ENCODE measurements around the gene OR52I2.

The OR52I2 gene

DNA sequence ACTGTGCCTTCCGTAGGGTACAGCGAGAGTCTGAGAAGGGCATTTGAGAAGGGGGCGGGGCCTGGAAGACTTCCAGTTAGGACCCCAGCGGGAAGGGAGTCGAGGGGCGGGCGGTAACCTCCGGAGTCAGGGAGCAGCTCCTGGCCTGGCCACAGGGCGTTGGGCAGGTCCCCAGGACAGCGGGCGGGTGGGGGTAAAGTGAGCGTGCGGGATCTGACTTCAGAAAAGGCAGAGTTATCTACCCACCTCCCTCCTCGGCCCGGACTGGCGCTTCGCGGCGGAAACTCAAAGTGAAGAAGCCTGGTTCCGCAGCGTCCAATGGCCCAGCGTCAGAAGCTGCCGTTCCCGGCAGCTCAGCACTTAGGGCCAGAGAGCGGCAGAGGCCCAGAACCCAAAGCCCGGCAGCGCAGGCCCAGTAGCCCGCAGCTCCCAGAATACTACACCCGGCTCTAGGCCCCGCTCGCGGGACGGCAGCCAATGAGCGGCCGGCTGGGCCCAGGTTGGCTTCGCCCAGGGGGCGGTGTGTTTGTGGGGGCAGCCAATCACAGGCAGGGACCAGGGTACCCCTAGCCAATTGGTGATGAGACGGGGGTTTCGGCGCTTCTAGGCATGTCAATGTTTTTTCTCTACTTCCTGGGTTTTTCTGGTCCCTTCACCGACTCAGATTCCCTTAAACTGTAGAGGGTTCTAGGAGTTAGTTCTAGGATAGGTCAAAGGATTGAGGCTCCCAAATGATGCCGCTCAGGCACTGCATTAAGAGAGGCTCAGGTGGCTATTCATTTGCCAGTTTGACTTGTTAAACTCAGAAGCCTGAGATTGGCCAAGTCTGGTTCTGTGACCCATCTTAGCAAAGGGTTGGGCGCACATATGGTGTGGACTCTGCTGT lies 26.5 kb downstream of the OR52I2 start, which contains the start of gene TRIM68:
TSS of gene TRIM68 (minus strand) at position 451 of the 886 bp plus-strand sequence. CDS start 2,727 bp downstream, outside the sequence.
- H3K4me1 ChIP-seq (ENCODE audit: control extremely low read depth in 1 of 4, control insufficient read depth in 4 of 4, insufficient read depth in 4 of 4, low read length in 3 of 4): peaks cover 15 to 31% (median 22%) of the 10 kb centered on the region in 4 experiments
- peak within 1 kb of the TSS; percentile 86 to 93 for H3K27ac ChIP-seq (ENCODE audit: insufficient read depth in 1 of 2, low read depth in 1 of 2, low read length in 2 of 2, poor library complexity in 1 of 2, severe bottlenecking in 2 of 2)
- no peaks in the 10 kb centered on the region for H3K27me3 ChIP-seq (replicated peaks in 2 of 5; ENCODE audit: control insufficient read depth in 4 of 5, insufficient read depth in 5 of 5, low read length in 4 of 5)
- H3K4me3 ChIP-seq (ENCODE audit: control insufficient read depth in 1 of 7, extremely low read depth in 1 of 7, insufficient read depth in 4 of 7, low read depth in 2 of 7, low read length in 6 of 7): peak within 1 kb of the TSS; percentile 81 to 92 (median 86)
- no peaks in the 10 kb centered on the region for H3K9me3 ChIP-seq (ENCODE audit: control extremely low read depth in 1 of 5, control insufficient read depth in 4 of 5, insufficient read depth in 2 of 5, low read depth in 1 of 5, low read length in 4 of 5)
- 4% methylated on average over 30 of the region's 43 CpGs for WGBS (ENCODE audit: insufficient coverage)
- ChIA-PET CTCF (interaction anchor here (1.8 kb wide), 1 partner anchor 28 kb away, joined by 4 read pairs; no protein-coding TSS in a partner anchor), POLR2A (no interaction called here)
- peaks cover 2 to 22% (median 16%) of the 10 kb centered on the region in 4 experiments for H3K36me3 ChIP-seq (ENCODE audit: control insufficient read depth in 4 of 4, insufficient read depth in 4 of 4, low read length in 3 of 4)
- peak; percentile 95 to 96 (median 96) for DNase-seq

DNA sequence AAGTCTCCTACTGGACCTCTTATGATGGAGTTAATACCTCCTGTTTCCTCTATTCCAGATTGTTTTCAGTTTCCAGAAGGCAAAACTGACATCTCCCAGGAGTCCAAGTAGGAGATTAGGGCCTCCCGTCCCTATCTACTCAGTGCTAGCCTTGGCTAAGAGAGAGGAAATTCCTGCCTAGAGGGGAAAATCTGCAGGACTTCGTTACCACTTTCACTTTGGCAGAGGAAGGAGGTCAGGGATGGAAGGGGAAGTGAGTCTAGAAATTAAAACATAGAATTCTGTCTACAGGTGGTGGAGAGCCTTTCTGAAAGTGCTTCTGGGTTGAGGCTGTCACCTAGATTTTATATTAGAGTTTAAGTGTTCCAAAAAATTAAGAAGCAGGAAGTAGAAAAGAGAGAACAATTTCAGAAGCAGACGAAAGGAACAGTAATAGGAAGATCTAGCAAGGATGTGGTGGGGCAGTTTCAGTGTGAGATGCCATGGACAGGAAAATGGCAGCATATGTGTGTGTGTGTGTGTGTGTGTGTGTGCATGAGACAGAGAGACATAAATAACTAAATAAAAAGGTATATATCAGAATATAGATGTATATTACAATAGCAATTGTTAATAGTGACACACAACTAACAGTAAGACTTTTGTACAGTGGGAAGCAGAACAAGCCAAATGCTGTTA lies 28.9 kb downstream of the OR52I2 start:
- ChIA-PET POLR2A (no interaction called here), CTCF (no interaction called here)
- DNase-seq: peak; percentile 10 to 55 (median 37)
- peak overlapping the region in 5 of 7 experiments; percentile 29 to 61 (median 48) for H3K4me3 ChIP-seq (ENCODE audit: control insufficient read depth in 1 of 7, extremely low read depth in 1 of 7, insufficient read depth in 4 of 7, low read depth in 2 of 7, low read length in 6 of 7)
- no peaks in the 10 kb centered on the region for H3K36me3 ChIP-seq (ENCODE audit: control insufficient read depth in 4 of 4, insufficient read depth in 4 of 4, low read length in 3 of 4)
- no peaks in the 10 kb centered on the region for H3K27me3 ChIP-seq (replicated peaks in 2 of 5; ENCODE audit: control insufficient read depth in 4 of 5, insufficient read depth in 5 of 5, low read length in 4 of 5)
- no peak overlapping the region for H3K27ac ChIP-seq (ENCODE audit: insufficient read depth in 1 of 2, low read depth in 1 of 2, low read length in 2 of 2, poor library complexity in 1 of 2, severe bottlenecking in 2 of 2)
- H3K9me3 ChIP-seq (ENCODE audit: control extremely low read depth in 1 of 5, control insufficient read depth in 4 of 5, insufficient read depth in 2 of 5, low read depth in 1 of 5, low read length in 4 of 5): no peaks in the 10 kb centered on the region
- peaks cover 15 to 31% (median 22%) of the 10 kb centered on the region in 4 experiments for H3K4me1 ChIP-seq (ENCODE audit: control extremely low read depth in 1 of 4, control insufficient read depth in 4 of 4, insufficient read depth in 4 of 4, low read length in 3 of 4)
- 0% methylated on average over 2 of the region's 3 CpGs for WGBS (ENCODE audit: insufficient coverage)

DNA sequence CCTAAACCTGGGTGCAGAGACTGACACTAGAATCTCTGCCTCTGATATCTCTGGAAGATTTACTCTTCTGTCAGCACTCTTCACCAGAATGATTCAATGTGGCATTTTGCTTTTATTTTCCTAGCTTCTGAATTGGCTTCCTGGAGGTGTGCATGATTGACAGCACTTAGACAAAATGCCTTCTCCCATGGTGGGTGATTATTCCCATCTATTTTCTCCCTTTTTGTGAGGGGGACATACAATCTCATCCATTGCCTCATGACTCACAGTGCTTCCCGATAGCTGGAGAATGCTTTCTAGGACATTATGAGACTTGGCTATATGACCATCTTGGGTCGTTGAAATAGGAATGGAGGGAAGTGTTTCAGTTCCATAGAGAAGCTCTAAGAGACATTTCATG lies 30.4 kb downstream of the OR52I2 start:
- POLR2A ChIA-PET: no interaction called here
- no CpG with 5 or more reads among the region's 2 CpGs for WGBS (ENCODE audit: insufficient coverage)
- CTCF ChIA-PET: interaction anchor here (1.4 kb wide), 1 partner anchor 15 kb away, joined by 4 read pairs; no protein-coding TSS in a partner anchor

DNA sequence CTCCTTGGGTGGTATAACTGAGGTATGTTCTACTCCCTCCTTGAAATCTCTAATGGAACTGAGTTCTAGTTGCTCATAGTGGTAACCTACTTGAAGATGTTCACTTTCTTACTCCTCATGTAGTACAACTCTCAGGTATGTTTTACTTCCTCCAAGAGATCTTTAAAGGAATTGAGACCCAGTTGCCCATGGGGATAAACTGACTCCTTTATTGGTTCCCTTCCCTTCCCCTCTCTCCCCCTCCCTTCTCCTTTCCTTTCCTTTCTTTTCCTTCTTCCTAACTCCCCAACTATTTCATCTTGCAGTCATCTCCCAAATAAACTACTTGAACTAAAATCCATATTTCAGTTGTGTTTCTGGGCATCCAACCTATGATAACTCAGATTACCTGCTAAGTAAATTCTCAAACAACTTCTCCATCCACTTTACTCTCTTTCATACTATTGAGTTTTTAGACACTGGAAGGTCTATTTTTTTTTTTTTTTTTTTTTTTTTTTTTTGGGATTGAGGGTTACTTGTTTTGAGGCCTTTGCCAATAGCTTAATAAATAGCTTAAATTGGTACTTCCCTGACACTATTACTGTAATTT lies 34.4 kb downstream of the OR52I2 start:
- no peak for DNase-seq
- H3K27me3 ChIP-seq (replicated peaks in 2 of 5; ENCODE audit: control insufficient read depth in 4 of 5, insufficient read depth in 5 of 5, low read length in 4 of 5): no peaks in the 10 kb centered on the region
- H3K9me3 ChIP-seq (ENCODE audit: control extremely low read depth in 1 of 5, control insufficient read depth in 4 of 5, insufficient read depth in 2 of 5, low read depth in 1 of 5, low read length in 4 of 5): no peaks in the 10 kb centered on the region
- no peak overlapping the region for H3K4me3 ChIP-seq (ENCODE audit: control insufficient read depth in 1 of 7, extremely low read depth in 1 of 7, insufficient read depth in 4 of 7, low read depth in 2 of 7, low read length in 6 of 7)
- no peak overlapping the region for H3K27ac ChIP-seq (ENCODE audit: insufficient read depth in 1 of 2, low read depth in 1 of 2, low read length in 2 of 2, poor library complexity in 1 of 2, severe bottlenecking in 2 of 2)
- CTCF ChIA-PET: interaction anchor here (2.6 kb wide), 1 partner anchor 21 kb away, joined by 8 read pairs; the partner anchor contains the start of gene OR51D1
- no peaks in the 10 kb centered on the region for H3K36me3 ChIP-seq (ENCODE audit: control insufficient read depth in 4 of 4, insufficient read depth in 4 of 4, low read length in 3 of 4)
- no peaks in the 10 kb centered on the region for H3K4me1 ChIP-seq (ENCODE audit: control extremely low read depth in 1 of 4, control insufficient read depth in 4 of 4, insufficient read depth in 4 of 4, low read length in 3 of 4)
- POLR2A ChIA-PET: no interaction called here

More for the DNA sequence above, 30.4 kb downstream of the OR52I2 start:
- no peaks in the 10 kb centered on the region for H3K9me3 ChIP-seq (ENCODE audit: control extremely low read depth in 1 of 5, control insufficient read depth in 4 of 5, insufficient read depth in 2 of 5, low read depth in 1 of 5, low read length in 4 of 5)
- H3K4me1 ChIP-seq (ENCODE audit: control extremely low read depth in 1 of 4, control insufficient read depth in 4 of 4, insufficient read depth in 4 of 4, low read length in 3 of 4): peaks cover 11 to 15% (median 13%) of the 10 kb centered on the region in 4 experiments
- H3K36me3 ChIP-seq (ENCODE audit: control insufficient read depth in 4 of 4, insufficient read depth in 4 of 4, low read length in 3 of 4): no peaks in the 10 kb centered on the region
- H3K4me3 ChIP-seq (ENCODE audit: control insufficient read depth in 1 of 7, extremely low read depth in 1 of 7, insufficient read depth in 4 of 7, low read depth in 2 of 7, low read length in 6 of 7): no peak overlapping the region
- no peak overlapping the region for H3K27ac ChIP-seq (ENCODE audit: insufficient read depth in 1 of 2, low read depth in 1 of 2, low read length in 2 of 2, poor library complexity in 1 of 2, severe bottlenecking in 2 of 2)
- H3K27me3 ChIP-seq (replicated peaks in 2 of 5; ENCODE audit: control insufficient read depth in 4 of 5, insufficient read depth in 5 of 5, low read length in 4 of 5): no peaks in the 10 kb centered on the region
- no peak for DNase-seq

DNA sequence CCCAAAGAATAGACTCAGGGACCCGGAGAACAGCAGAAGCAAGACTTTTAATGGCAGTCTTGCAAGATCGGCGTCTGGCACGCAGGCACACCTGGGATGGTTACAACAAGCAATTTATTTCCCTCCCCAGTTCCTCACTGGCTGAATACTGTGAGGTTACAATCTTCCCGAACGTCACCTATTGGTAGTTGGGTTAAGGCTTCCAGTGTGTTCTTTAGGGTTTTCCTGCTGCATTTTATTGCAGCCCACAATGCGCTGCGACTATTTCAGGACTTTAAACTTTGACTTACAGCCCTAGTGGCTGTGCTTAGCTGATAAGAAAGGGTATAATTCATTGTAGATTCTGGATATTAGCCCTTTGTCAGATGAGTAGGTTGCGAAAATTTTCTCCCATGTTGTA lies 38.0 kb downstream of the OR52I2 start:
- Histone ChIP-seq H3K9me3 (ENCODE audit: control extremely low read depth in 1 of 5, control insufficient read depth in 4 of 5, insufficient read depth in 2 of 5, low read depth in 1 of 5, low read length in 4 of 5) (peaks cover 0 to 3% (median 0%) of the 10 kb centered on the region in 5 experiments), H3K27me3 (replicated peaks in 2 of 5; ENCODE audit: control insufficient read depth in 4 of 5, insufficient read depth in 5 of 5, low read length in 4 of 5) (no peaks in the 10 kb centered on the region), H3K36me3 (ENCODE audit: control insufficient read depth in 4 of 4, insufficient read depth in 4 of 4, low read length in 3 of 4) (no peaks in the 10 kb centered on the region), H3K4me3 (ENCODE audit: control insufficient read depth in 1 of 7, extremely low read depth in 1 of 7, insufficient read depth in 4 of 7, low read depth in 2 of 7, low read length in 6 of 7) (no peak overlapping the region), H3K27ac (ENCODE audit: insufficient read depth in 1 of 2, low read depth in 1 of 2, low read length in 2 of 2, poor library complexity in 1 of 2, severe bottlenecking in 2 of 2) (no peak overlapping the region), H3K4me1 (ENCODE audit: control extremely low read depth in 1 of 4, control insufficient read depth in 4 of 4, insufficient read depth in 4 of 4, low read length in 3 of 4) (no peaks in the 10 kb centered on the region)
- 100% methylated on average over 4 of the region's 9 CpGs for WGBS (ENCODE audit: insufficient coverage)
- ChIA-PET CTCF (no interaction called here), POLR2A (no interaction called here)
- DNase-seq: peak in 1 of 3 donors; percentile 5

DNA sequence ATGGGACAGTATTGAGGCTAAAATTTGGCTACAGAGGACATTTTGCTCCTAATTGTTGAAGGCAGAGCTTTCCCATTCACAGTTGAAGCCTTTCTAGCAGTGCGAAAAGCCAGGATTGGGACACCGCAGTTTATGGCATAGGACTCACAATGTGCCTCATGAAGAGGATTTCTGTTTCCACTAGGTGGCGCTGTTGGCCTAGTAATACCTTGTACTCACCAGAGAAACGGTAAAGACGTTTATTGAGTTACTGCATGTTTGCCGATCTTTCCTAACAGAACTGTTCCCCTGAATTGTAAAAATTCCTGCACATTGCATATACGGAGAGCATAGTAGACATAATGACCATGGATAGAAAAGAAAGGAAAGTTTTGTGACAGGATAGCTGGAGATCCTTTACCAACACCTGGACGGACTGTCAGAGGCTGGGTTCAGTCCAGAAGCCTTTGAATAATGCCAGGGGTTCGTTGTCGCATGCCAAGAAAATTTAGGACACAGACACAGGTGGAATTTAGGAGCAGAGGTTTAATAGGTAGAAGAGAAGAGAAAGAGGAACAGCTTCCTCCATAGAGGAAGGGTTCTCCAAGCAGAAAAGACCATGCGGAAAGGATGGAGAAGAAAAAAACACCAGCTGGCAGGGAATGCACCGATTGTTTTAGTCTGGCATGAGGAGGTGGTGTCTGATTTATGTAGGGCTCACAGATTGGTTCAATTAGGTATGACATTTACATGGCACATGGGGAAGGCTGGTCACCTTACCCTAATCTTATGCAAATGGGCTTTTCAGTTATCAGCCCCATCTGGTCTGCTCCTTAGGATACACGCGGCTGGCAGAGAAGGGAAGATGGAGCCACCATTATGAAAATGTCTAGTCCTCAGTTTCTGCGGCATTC lies 44.9 kb downstream of the OR52I2 start:
- no peak overlapping the region for H3K4me3 ChIP-seq (ENCODE audit: control insufficient read depth in 1 of 7, extremely low read depth in 1 of 7, insufficient read depth in 4 of 7, low read depth in 2 of 7, low read length in 6 of 7)
- H3K36me3 ChIP-seq (ENCODE audit: control insufficient read depth in 4 of 4, insufficient read depth in 4 of 4, low read length in 3 of 4): no peaks in the 10 kb centered on the region
- no peaks in the 10 kb centered on the region for H3K27me3 ChIP-seq (replicated peaks in 2 of 5; ENCODE audit: control insufficient read depth in 4 of 5, insufficient read depth in 5 of 5, low read length in 4 of 5)
- no peaks in the 10 kb centered on the region for H3K4me1 ChIP-seq (ENCODE audit: control extremely low read depth in 1 of 4, control insufficient read depth in 4 of 4, insufficient read depth in 4 of 4, low read length in 3 of 4)
- DNase-seq: peak; percentile 58 to 76 (median 73)
- peaks cover 0 to 12% (median 2%) of the 10 kb centered on the region in 5 experiments for H3K9me3 ChIP-seq (ENCODE audit: control extremely low read depth in 1 of 5, control insufficient read depth in 4 of 5, insufficient read depth in 2 of 5, low read depth in 1 of 5, low read length in 4 of 5)
- ChIA-PET POLR2A (no interaction called here), CTCF (interaction anchor here (1.0 to 2.1 kb wide), 3 partner anchors 10 to 87 kb away, joined by 3 to 11 read pairs (median 4); partner anchors contain the start of gene OR51D1)
- whole genome bisulfite sequencing (ENCODE audit: insufficient coverage): 55% methylated on average over 10 of the region's 15 CpGs
- H3K27ac ChIP-seq (ENCODE audit: insufficient read depth in 1 of 2, low read depth in 1 of 2, low read length in 2 of 2, poor library complexity in 1 of 2, severe bottlenecking in 2 of 2): no peak overlapping the region

Data from common myeloid progenitor, CD34-positive (primary cell).